KOPT-K1 (cell line): ENCODE data around the gene FUCA1.
"Not testable (repeated sequence)": the region's sequence is repeated elsewhere in the genome, so short reads cannot be mapped to it uniquely, and the experiment has no call there.

Experiments used
- H3K27ac ChIP-seq: fragments of 200-600 bp; sonication (generic); 2 replicates; pipeline ENCODE4 v1.5.1; 2016; ENCODE audit warnings: antibody characterized with exemption, mild to moderate bottlenecking, low read depth, low read length; ENCODE audit not compliant: poor library complexity, severe bottlenecking
- H3K36me3 ChIP-seq: fragments of 200-600 bp; sonication (generic); 2 replicates; pipeline ENCODE4 v1.5.1; 2017; ENCODE audit warnings: antibody characterized with exemption, mild to moderate bottlenecking, low read length, moderate library complexity; ENCODE audit not compliant: insufficient read depth
- H3K9me3 ChIP-seq: fragments of 200-600 bp; sonication (generic); 2 replicates; pipeline ENCODE4 v1.5.1; 2017; ENCODE audit warnings: antibody characterized with exemption, low read length, mild to moderate bottlenecking; ENCODE audit not compliant: insufficient read depth, poor library complexity, severe bottlenecking

Gene FUCA1

GRCh38 chr1:23834156-23834555, 33.9 kb downstream of the FUCA1 start:
- not testable (repeated sequence) for H3K9me3 ChIP-seq, H3K27ac ChIP-seq, H3K36me3 ChIP-seq

GRCh38 chr1:23827717-23828116, 40.4 kb downstream of the FUCA1 start:
- H3K27ac ChIP-seq = no peak overlapping the region
- H3K36me3 ChIP-seq = no peaks in the 10 kb centered on the region
- H3K9me3 ChIP-seq = no peaks in the 10 kb centered on the region

DNA sequence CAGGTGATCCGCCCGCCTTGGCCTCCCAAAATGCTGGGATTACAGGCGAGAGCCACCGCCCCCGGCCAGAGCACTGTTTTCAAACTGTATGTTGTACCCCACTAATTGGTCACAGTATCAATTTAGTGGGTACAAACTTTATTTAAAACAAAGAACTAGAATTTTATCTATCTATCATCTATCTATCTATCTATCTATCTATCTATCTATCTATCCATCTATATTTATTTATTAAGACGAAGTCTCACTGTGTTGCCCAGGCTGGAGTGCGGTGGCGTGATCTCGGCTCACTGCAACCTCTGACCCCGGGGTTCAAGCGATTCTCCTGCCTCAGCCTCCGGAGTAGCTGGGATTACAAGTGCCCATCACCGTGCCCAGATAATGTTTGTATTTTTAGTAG, 41.5 kb downstream of the FUCA1 start:
- H3K27ac ChIP-seq, H3K9me3 ChIP-seq, H3K36me3 ChIP-seq: not testable (repeated sequence)

DNA sequence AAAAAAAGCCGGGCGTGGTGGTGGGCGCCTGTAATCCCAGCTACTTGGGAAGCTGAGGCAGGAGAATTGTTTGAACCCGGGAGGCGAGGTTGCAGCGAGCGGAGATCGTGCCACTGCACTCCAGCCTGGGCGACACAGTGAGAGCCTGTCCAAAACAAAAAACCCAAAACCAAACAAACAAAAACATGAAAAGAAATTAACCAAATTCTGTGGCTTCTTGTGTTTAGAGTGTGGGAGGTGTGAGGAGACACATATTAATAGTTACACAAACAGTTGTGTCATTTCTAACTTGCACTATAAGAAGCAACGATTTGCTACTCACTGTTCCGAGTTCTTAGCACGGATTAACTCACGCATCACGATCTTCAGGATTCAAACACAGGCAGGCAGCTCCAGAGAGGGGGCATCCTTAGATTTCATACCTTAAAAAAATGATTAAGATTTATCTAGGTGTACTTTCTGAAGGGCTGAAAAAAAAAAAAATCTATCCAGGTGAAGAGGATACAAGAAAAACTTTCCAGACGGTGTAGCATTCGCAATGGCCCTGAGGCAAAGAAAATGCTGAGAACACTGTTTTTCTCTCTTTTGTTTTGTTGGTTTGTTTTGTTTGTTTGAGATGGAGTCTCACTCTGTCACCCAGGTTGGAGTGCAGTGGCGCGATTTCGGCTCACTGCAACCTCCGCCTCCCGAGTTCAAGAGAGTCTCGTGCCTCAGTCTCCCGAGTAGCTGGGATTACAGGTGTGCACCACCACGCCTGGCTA, 42.1 kb downstream of the FUCA1 start:
- H3K27ac ChIP-seq = peak overlapping the region; percentile 80
- H3K9me3 ChIP-seq = no peaks in the 10 kb centered on the region
- H3K36me3 ChIP-seq = no peaks in the 10 kb centered on the region

DNA sequence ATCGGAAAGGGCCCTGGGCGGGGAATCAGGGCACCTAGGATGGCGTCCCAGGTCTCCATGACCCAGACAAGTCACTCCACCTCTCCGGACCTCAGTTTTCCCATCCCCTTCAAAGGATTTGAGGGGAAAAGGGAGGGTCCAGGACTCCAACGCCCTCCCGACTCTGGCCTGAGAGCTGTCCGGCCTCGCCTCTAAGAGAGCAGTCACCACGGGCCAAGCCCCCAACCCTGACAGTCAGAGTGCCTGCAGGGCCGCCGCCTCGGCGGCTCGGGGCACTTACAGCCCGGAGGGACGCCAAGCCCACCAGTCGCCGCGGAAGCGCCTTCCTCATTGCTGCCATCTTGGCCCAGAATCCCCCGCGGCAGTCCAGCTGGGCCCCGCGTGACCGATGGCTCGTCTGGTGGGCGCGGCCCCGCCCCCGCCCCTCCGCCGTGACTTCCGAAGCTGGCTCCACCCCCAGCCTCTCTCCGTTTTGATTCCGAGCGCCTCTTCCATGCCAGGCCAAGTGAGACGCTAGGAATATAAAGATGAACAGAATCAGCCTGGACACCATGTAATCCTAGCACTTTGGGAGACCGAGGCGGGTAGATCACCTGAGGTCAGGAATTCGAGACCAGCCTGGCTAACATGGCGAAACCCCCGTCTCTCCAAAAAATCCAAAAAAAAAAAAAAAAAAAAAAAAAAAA, 42.9 kb downstream of the FUCA1 start, which contains the start of gene HMGCL:
TSS of gene HMGCL (minus strand) at position 354 of the 686 bp plus-strand sequence. CDS start at position 340, 14 bp downstream.
- H3K27ac ChIP-seq = peak within 1 kb of the TSS; percentile 80
- H3K9me3 ChIP-seq = no peaks in the 10 kb centered on the region
- H3K36me3 ChIP-seq = no peaks in the 10 kb centered on the region

DNA sequence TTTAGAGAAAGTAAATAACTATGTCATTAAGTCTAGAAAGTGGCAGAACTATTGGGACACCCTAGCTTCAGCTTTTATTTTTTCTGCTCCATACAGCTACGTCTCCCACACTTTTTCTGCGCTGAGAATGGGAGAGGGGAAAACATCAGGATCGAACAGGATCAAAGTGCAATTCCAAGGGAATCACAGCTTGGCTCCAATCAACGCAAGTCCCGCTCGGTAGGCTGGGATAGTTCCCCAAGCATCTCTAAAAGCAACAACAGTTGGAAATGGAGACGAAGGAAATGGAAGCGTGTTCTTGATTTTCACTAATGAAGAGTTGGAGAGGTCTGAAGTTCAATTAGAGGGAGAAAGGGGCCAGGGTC, 43.4 kb downstream of the FUCA1 start:
- H3K9me3 ChIP-seq = no peaks in the 10 kb centered on the region
- peak overlapping the region; percentile 80 for H3K27ac ChIP-seq
- no peaks in the 10 kb centered on the region for H3K36me3 ChIP-seq

- no peak overlapping the region for H3K27ac ChIP-seq
Measured at GRCh38 chr1:23823767-23824166, 44.3 kb downstream of the FUCA1 start.

DNA sequence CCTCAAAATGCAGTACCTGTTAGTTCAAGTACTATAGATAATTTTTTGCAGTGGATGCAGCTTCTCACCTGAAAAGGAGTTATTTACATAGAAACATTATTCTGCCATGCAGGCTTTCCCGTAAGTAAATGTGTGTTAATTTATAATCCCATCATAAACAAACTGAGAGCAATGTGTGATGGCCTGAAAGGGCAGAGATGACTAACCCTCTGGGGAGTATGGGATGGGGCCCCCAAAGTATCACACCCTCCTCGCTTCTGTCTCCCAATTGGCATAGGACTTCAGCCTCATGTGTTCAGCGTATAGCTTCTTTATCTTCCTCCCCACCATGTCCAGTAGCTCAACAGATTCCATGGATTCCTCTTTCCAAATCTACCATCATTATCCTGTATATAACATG, 50.5 kb downstream of the FUCA1 start:
- Histone ChIP-seq H3K27ac (no peak overlapping the region), H3K9me3 (no peaks in the 10 kb centered on the region), H3K36me3 (peaks cover 32% of the 10 kb centered on the region; the same call in 1 of the 2 replicates)

More at GRCh38 chr1:23823767-23824166, 44.3 kb downstream of the FUCA1 start:
- no peaks in the 10 kb centered on the region for H3K9me3 ChIP-seq
- H3K36me3 ChIP-seq = no peaks in the 10 kb centered on the region

GRCh38 chr1:23816906-23817305, 51.2 kb downstream of the FUCA1 start:
- no peak overlapping the region for H3K27ac ChIP-seq
- no peaks in the 10 kb centered on the region for H3K9me3 ChIP-seq

GRCh38 chr1:23816361-23816760, 51.7 kb downstream of the FUCA1 start:
- Histone ChIP-seq H3K9me3 (no peaks in the 10 kb centered on the region), H3K36me3 (peaks cover 32% of the 10 kb centered on the region; the same call in 1 of the 2 replicates), H3K27ac (no peak overlapping the region)

More at GRCh38 chr1:23816906-23817305, 51.2 kb downstream of the FUCA1 start:
- H3K36me3 ChIP-seq = peaks cover 32% of the 10 kb centered on the region; the same call in 1 of the 2 replicates

- Histone ChIP-seq H3K27ac (no peak overlapping the region), H3K9me3 (no peaks in the 10 kb centered on the region), H3K36me3 (peaks cover 32% of the 10 kb centered on the region; the same call in 1 of the 2 replicates)
Measured at GRCh38 chr1:23814016-23814415, 54.1 kb downstream of the FUCA1 start.

GRCh38 chr1:23810818-23811540, 57.1 kb downstream of the FUCA1 start:
- Histone ChIP-seq H3K36me3 (peaks cover 12% of the 10 kb centered on the region; the same call in 1 of the 2 replicates), H3K27ac (no peak overlapping the region), H3K9me3 (no peaks in the 10 kb centered on the region)

- H3K9me3 ChIP-seq = no peaks in the 10 kb centered on the region
- no peak overlapping the region for H3K27ac ChIP-seq
- H3K36me3 ChIP-seq = peaks cover 10% of the 10 kb centered on the region; the same call in 1 of the 2 replicates
Measured at GRCh38 chr1:23809751-23810171, 58.3 kb downstream of the FUCA1 start.

DNA sequence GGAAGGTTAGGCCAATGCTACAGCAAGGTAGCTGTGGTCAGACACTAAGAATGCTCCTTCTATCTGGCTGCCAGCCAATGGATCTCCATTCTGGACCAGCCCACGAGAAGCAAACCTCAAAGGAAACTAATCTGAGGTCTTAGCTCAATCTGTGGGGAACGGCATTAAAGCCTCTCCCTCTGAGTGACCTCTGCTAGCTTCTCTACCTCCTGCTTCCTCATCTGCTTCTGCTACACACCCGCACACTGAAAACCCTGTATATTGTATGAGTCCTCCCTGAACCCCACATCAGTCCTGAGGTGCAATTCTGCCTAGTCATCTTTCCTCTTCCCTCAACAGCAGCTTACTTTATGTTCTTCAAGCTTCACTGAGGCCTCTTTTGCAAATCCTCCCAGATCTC, 60.6 kb downstream of the FUCA1 start:
- no peaks in the 10 kb centered on the region for H3K36me3 ChIP-seq
- H3K9me3 ChIP-seq = no peaks in the 10 kb centered on the region
- no peak overlapping the region for H3K27ac ChIP-seq

- H3K27ac ChIP-seq = no peak overlapping the region
- H3K9me3 ChIP-seq = no peaks in the 10 kb centered on the region
- H3K36me3 ChIP-seq = no peaks in the 10 kb centered on the region
Measured at GRCh38 chr1:23806280-23806679, 61.8 kb downstream of the FUCA1 start.
